ENCODE data around the gene MON1B.
"Not testable (repeated sequence)": the region's sequence is repeated elsewhere in the genome, so short reads cannot be mapped to it uniquely, and the experiment has no call there.

Gene MON1B

GRCh38 chr16:77199211-77199610 is 8.2 kb downstream of the MON1B start, which contains the start of gene SYCE1L:
Gene SYCE1L (plus strand): TSS chr16:77199408. CDS start chr16:77199452, 44 bp downstream.
- no peak for DNase-seq

- DNase-seq, result no peak
Observed at GRCh38 chr16:77206533-77206932, 15.5 kb downstream of the MON1B start.

GRCh38 chr16:77207030-77207429 is 16.0 kb downstream of the MON1B start:
- DNase-seq, result no peak

- DNase-seq, result no peak
Observed at GRCh38 chr16:77208382-77208781, 17.4 kb downstream of the MON1B start.

DNA sequence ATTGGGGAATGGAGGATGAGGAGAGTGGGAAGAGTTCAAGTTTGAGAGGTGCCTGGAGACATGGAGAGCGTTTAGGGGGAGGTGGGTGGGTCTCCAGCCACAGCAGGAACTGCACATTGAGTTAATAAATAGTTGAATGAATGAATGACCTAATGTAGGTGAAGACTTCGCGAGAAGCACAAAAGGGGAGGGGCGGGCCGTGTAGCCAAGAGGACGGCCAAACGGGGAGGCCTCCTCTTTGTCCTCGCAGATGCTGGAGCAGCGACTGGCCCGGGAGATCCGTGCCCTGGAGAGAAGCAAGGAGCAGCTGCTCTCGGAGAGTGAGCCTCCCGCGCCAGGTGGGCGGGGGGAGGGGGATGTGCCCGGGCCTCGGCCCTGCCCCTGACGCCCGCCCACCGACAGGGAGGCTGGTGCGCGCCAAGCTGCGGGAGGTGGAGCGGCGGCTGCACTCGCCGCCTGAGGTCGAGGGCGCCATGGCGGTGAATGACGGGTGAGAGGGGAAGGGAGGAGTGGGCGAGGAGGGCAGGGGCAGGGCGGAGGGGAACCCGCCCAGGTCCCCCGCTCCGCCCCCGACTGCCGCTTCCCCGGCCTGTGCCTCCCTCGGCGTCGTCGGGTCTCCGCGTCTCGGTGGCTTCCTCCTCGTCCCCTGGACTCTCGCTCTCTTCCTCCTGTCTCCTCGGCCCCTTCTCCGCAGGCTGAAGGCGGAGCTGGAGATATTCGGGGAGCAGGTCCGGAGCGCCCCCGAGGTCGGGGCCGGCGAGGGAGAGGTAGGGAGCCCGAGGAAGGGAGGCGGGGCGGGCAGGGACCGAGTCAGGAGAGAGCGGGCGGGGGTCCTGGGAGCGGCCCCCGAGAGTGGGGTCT is 21.1 kb downstream of the MON1B start:
- DNase-seq, result peak; percentile 77

- DNase-seq, result peak; percentile 68
Observed at GRCh38 chr16:77212741-77213541, 22.0 kb downstream of the MON1B start.

DNA sequence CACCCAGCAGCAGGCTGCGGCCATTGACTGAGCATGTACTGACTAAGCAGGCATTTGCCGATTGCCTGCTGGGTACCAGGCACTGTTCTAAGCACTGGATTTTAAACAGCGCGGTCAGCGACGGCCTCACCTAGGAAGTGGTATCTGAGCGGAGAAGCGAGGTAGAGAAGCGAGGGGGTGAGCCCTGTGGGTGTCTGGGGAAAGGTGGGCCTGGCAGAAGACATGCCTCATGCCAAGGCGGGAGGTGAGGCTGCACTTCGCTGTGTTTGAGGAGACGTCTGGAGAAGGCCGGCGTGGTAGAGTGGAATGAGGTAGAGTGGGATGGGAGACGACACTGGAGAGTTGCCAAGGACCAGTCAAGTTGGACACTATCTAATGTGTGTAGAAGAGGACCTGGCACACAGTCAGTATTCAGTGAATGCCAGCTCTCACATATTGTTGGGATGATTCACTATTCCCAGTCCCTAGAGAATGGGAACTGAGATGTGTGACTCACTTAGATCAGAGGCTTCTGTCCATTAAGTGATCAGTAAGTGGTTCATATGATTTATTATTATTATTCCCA is 22.6 kb downstream of the MON1B start:
- no peak for DNase-seq

DNA sequence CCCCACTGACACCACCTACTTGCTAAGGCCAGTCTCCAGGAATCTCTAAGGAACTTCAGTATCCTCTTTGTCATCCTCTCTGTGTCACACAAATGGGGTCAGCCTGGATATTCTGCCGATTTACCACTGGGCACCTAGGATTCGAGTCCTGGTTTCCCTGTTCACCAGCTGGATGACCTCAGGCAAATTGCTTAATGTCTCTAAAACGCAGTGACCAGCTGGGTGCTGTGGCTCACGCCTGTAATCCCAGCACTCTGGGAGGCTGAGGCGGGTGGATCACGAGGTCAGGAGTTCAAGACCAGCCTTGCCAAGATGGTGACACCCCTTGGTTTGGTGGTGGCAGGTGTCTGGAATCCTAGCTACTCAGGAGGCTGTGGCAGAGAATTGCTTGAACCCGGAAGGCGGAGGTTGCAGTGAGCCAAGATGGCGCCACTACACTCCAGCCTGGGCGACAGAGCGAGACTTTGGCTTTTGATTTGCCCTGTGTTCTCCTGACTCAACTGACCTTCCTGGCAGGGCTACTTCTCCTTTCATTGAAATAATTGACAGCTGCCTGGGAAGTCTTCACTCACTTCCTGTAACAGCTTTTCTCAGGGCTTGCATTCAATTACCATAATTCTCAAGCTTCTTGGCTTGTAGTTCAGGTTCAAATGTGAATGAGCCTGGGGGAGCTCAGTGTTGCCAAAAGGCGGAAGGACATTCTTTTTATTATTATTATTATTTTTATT is 23.6 kb downstream of the MON1B start:
- DNase-seq, result no peak

DNA sequence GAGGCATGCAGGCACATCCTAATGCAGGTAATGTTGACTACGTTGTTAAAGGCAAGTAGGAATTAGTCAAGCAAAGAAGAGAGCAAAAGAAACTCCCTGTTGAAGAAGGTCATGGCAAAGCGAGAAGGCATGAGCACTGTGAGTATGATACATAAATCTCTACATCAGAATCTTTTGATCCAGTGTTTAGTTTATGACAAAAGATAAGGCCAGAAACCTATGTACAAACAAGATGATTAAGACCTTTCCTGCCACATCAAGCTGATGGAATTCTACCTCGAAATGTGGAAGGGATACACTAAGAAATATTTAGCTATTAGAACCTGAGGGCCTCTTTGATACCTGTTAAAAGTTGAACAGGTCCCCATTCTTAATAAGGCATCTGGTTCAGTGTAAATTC is 28.4 kb downstream of the MON1B start:
- no peak for DNase-seq

DNA sequence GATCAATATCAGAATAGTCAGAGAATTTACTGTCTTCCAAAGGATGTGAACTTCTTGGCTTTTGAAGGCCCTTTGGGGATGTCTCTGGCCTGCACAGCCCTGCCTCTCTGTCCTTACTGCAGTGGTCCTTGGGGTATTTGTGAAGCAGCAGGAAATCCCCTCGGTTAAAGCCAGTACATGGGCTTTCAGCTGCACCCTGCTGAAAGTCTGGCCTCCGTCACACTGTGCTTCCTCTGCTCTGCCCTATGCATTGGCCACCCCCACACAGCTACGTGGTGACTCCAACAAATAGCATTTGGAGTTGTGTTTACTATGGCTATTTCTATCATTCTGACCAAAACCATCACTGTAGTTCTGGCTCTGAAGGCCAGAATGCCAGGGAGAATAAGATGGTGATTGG is 29.4 kb downstream of the MON1B start:
- DNase-seq, result no peak

- no peak for DNase-seq
Observed at GRCh38 chr16:77221482-77221881, 30.5 kb downstream of the MON1B start.

DNA sequence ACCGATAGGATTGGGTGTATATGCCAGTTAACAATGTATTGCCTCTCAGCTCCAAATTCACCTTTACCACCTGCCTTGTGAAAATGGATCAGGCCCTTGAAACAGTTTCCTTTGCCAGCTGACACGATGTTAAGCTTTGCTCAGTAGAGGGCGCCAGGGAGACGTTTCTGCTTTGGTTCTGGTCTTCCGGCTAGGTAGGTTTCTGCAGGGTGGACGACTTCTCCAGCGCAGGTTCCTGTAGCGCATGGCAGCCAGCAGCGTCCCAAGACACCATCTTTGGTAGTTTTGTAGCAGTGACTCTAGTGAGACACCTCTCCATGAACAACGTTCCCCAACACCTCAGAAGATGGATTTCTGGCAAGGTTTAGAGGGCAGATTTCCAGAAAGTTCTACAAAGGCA is 32.2 kb downstream of the MON1B start:
- DNase-seq, result no peak

DNA sequence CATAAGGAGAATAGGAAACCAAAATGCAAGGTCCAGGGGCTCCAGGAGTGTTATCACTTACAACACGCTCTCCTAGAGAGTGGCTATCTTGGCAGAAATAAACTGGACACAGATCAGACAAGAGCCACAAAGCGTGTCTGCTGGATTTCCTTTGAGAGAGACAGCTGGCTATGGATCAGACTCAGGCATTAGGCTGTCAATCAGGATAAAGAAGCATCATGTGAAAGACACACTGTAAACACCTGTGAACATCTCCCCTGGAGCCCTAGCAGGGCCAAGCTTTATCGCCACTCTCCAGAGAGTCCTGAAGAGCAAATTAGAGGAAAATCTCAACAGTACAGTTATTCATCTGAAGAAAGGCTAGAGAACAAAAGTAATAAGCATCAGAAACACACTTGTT is 34.2 kb downstream of the MON1B start:
- DNase-seq, result no peak

- DNase-seq, result no peak
Observed at GRCh38 chr16:77227745-77228144, 36.8 kb downstream of the MON1B start.

DNA sequence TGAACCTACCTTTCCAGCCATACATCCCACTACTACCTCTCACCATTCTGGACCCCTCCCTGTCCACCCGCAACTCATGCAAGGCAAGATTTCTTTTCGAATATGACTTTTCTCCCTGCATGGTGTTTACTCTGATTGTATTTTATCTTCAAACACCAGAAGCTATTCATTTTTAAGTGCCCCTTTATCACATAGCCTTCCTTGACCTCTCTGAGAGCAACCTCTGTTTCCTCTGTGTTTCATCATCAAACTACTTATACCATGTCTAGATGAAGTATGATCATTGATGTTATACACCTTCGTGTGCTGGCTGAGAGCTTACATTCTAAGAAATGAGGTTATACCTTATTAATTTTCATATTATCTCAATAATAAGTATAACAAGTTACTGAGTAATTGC is 40.1 kb downstream of the MON1B start:
- no peak for DNase-seq

DNA sequence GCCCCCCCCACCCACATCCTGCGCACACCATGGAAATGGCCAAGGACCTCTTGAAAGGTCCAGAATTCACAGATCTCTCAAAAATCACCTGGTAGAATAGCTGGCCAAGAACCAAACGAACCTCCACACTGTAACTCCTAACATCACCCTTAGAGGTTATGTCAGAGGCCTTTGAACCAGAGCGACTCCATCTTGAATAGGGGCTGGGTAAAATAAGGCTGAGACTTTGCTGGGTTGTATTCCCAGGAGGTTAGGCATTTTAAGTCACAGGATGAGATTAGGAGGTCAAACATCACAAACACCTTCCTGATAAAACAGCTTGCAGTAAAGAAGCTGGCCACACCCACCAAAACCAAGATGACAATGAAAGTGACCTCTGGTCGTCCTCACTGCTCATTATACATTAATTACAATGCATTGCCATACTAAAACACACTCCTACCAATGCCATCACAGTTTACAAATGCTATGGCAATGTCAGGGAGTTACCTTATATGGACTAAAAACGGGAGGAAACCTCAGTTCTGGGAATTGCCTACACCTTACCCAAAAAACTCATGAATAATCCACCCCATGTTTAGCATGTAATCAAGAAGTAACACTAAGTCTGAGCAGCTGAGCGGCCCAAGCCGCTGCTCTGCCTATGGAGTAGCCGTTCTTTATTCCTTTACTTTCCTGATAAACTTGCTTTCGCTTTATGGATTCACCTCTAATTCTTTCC is 43.0 kb downstream of the MON1B start:
- no peak for DNase-seq

- DNase-seq, result no peak
Observed at GRCh38 chr16:77234611-77235010, 43.6 kb downstream of the MON1B start.

GRCh38 chr16:77236063-77236511 is 45.1 kb downstream of the MON1B start:
- peak; percentile 82 for DNase-seq

GRCh38 chr16:77238593-77238992 is 47.6 kb downstream of the MON1B start:
- DNase-seq, result no peak

- DNase-seq, result not testable (repeated sequence)
Observed at GRCh38 chr16:77242471-77242870, 51.5 kb downstream of the MON1B start.

DNA sequence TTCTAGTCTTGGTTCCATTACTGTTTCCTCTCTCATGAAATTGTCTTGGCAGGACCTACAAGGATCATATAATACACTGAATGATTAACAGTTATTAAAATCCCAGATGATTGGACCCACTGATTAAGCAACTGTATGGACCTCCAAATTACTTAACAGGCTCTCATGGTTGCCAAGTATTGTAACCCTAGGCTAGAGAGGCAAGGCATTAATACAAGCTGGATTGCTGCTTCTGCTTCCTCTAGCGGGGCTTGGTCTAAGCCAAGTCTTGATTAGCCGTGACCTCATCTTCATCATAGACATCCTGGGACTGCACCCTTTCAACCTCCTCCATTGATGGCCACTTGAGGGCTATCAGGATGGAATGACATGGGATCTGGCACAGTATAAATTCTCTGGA is 55.2 kb downstream of the MON1B start:
- DNase-seq, result no peak

GRCh38 chr16:77250400-77250799 is 59.4 kb downstream of the MON1B start:
- no peak for DNase-seq
